HG03025 (cell line): ENCODE results near the gene MTA2.
"Not testable (repeated sequence)": the region's sequence is repeated elsewhere in the genome, so short reads cannot be mapped to it uniquely, and the experiment has no call there.

Experiments
- ATAC-seq: cut with Tn5 transposase; IDR thresholded peaks from one replicate; pipeline ENCODE4 v1.9.1; 2021; ENCODE audit warnings: mild to moderate bottlenecking, moderate library complexity; ENCODE audit not compliant: unreplicated experiment, low FRiP score

The MTA2 gene

GRCh38 chr11:62570903-62571302 is 30.8 kb downstream of the MTA2 start:
- not testable (repeated sequence) for ATAC-seq

GRCh38 chr11:62569611-62570010 is 32.1 kb downstream of the MTA2 start:
- no peak for ATAC-seq

GRCh38 chr11:62567018-62567633 is 34.5 kb downstream of the MTA2 start:
- no peak for ATAC-seq

GRCh38 chr11:62566247-62566646 is 35.4 kb downstream of the MTA2 start:
- ATAC-seq = no peak

- ATAC-seq = no peak
Measured at GRCh38 chr11:62565100-62565802, 36.4 kb downstream of the MTA2 start.

- ATAC-seq = not testable (repeated sequence)
Measured at GRCh38 chr11:62561677-62562230, 39.9 kb downstream of the MTA2 start.

GRCh38 chr11:62560566-62561103 is 41.0 kb downstream of the MTA2 start:
- ATAC-seq = no peak

GRCh38 chr11:62559626-62560025 is 42.0 kb downstream of the MTA2 start:
- ATAC-seq = not testable (repeated sequence)

- ATAC-seq = no peak
Measured at GRCh38 chr11:62559204-62559603, 42.5 kb downstream of the MTA2 start.

GRCh38 chr11:62558669-62559068 is 43.0 kb downstream of the MTA2 start:
- no peak for ATAC-seq

- ATAC-seq = no peak
Measured at GRCh38 chr11:62556875-62557631, 44.6 kb downstream of the MTA2 start.

GRCh38 chr11:62556108-62556874 is 45.4 kb downstream of the MTA2 start:
- ATAC-seq = no peak

GRCh38 chr11:62555464-62556107 is 46.1 kb downstream of the MTA2 start:
- no peak for ATAC-seq

- ATAC-seq = no peak
Measured at GRCh38 chr11:62554387-62555167, 47.1 kb downstream of the MTA2 start.

- no peak for ATAC-seq
Measured at GRCh38 chr11:62553839-62554361, 47.8 kb downstream of the MTA2 start.

GRCh38 chr11:62553080-62553838 is 48.4 kb downstream of the MTA2 start:
- no peak for ATAC-seq

GRCh38 chr11:62552485-62553079 is 49.1 kb downstream of the MTA2 start:
- ATAC-seq = no peak

GRCh38 chr11:62550478-62550877 is 51.2 kb downstream of the MTA2 start:
- not testable (repeated sequence) for ATAC-seq
